IMR-90 (cell line): ENCODE data around the gene KCNK4.

Experiments
- BHLHE40 ChIP-seq: fragments of 150-350 bp; IDR thresholded peaks from 2 replicates; pipeline ENCODE4 v1.6.1; 2016; ENCODE audit warnings: mild to moderate bottlenecking, low read depth, low read length
- CEBPB ChIP-seq: IDR thresholded peaks from 2 replicates; pipeline ENCODE4 v1.6.1; 2012; ENCODE audit warnings: low read depth, low read length, improper control_type of control experiment
- CHD1 ChIP-seq: IDR thresholded peaks from 2 replicates; pipeline ENCODE4 v1.6.1; 2012; ENCODE audit warnings: low read depth, low read length, improper control_type of control experiment
- POLR2A ChIP-seq: IDR thresholded peaks from 2 replicates; pipeline ENCODE4 v1.6.1; 2012; ENCODE audit warnings: mild to moderate bottlenecking, low read depth, low read length
- RAD21 ChIP-seq: IDR thresholded peaks from 2 replicates; pipeline ENCODE4 v1.6.1; 2012; ENCODE audit warnings: low read length, improper control_type of control experiment
- RCOR1 ChIP-seq: IDR thresholded peaks from 2 replicates; pipeline ENCODE4 v1.6.1; 2012; ENCODE audit warnings: mild to moderate bottlenecking, low read length, improper control_type of control experiment; ENCODE audit not compliant: insufficient replicate concordance
- RFX5 ChIP-seq: IDR thresholded peaks from 2 replicates; pipeline ENCODE4 v1.8.0; 2012; ENCODE audit warnings: low read depth, mild to moderate bottlenecking, low read length, moderate library complexity
- SMC3 ChIP-seq: fragments of 150-350 bp; IDR thresholded peaks from 2 replicates; pipeline ENCODE4 v1.6.1; 2016; ENCODE audit warnings: low read depth, mild to moderate bottlenecking, antibody characterized with exemption, low read length, moderate library complexity
- TF ChIP-seq, protein P1 (sequence below): conservative IDR thresholded peaks from 2 replicates; pipeline ENCODE4 v1.5.1; 2012; ENCODE audit warnings: mild to moderate bottlenecking, low read depth, low read length, improper control_type of control experiment
- TF ChIP-seq, protein P2 (sequence below): fragments of 150-350 bp; IDR thresholded peaks from 2 replicates; pipeline ENCODE4 v1.6.1; 2017; ENCODE audit warnings: mild to moderate bottlenecking, antibody characterized with exemption, low read length, low read depth

DNA sequence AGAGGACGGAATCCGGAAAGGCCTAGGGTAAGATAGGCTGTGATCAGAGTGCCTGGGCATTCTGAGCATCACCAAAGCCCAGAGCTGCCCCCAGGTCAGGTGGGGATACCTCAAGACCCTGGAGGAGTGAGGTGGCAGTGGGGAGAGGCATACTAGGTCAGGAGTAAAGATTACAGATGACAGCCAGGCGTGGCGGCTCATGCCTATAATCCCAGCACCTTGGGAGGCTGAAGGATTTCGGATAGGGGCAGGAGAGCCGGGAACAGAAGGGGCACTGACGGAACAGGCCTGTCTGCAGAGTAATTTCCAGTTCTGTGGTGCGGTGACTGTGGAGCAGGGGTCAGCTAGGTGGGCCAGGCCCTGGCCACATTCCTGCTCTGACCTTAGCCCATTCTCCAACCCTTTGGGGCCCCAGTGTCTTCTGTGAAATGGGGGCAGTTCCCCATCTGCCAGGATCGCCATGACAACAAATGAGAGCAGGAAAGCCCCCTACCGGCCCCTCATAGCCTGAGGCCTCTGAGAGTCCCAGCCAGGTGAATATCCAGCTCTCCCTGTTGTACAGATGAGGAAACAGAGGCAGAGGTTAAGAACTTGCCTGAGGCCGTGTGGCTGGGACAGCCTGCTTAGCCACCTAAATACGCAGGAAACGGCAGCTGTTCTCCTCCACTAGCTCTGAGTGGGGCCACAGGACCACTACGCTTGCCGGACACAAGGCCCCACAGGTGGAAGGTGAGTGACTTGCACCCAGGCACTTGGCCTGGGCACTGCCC, 15.9 kb upstream of the KCNK4 start:
- TF ChIP-seq, protein P1, sequence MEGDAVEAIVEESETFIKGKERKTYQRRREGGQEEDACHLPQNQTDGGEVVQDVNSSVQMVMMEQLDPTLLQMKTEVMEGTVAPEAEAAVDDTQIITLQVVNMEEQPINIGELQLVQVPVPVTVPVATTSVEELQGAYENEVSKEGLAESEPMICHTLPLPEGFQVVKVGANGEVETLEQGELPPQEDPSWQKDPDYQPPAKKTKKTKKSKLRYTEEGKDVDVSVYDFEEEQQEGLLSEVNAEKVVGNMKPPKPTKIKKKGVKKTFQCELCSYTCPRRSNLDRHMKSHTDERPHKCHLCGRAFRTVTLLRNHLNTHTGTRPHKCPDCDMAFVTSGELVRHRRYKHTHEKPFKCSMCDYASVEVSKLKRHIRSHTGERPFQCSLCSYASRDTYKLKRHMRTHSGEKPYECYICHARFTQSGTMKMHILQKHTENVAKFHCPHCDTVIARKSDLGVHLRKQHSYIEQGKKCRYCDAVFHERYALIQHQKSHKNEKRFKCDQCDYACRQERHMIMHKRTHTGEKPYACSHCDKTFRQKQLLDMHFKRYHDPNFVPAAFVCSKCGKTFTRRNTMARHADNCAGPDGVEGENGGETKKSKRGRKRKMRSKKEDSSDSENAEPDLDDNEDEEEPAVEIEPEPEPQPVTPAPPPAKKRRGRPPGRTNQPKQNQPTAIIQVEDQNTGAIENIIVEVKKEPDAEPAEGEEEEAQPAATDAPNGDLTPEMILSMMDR: no peak
- no peak for TF ChIP-seq POLR2A
- TF ChIP-seq CHD1: no peak
- TF ChIP-seq BHLHE40: no peak
- TF ChIP-seq RCOR1: no peak
- no peak for TF ChIP-seq RAD21
- TF ChIP-seq CEBPB: no peak
- TF ChIP-seq, protein P2, sequence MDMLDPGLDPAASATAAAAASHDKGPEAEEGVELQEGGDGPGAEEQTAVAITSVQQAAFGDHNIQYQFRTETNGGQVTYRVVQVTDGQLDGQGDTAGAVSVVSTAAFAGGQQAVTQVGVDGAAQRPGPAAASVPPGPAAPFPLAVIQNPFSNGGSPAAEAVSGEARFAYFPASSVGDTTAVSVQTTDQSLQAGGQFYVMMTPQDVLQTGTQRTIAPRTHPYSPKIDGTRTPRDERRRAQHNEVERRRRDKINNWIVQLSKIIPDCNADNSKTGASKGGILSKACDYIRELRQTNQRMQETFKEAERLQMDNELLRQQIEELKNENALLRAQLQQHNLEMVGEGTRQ: no peak
- TF ChIP-seq RFX5: no peak
- TF ChIP-seq SMC3: no peak
